ENCODE measurements around the gene PBX1.

Gene PBX1

GRCh38 chr1:164735315-164736052 is 176.5 kb downstream of the PBX1 start:
- DNase-seq: no peak

GRCh38 chr1:164736137-164736536 is 177.2 kb downstream of the PBX1 start:
- no peak for DNase-seq

GRCh38 chr1:164739189-164739588 is 180.2 kb downstream of the PBX1 start:
- no peak for DNase-seq

- no peak for DNase-seq
Measured at GRCh38 chr1:164740000-164740526, 181.1 kb downstream of the PBX1 start.

GRCh38 chr1:164742745-164743144 is 183.8 kb downstream of the PBX1 start:
- no peak for DNase-seq

GRCh38 chr1:164743976-164744375 is 185.0 kb downstream of the PBX1 start:
- DNase-seq: no peak

- no peak for DNase-seq
Measured at GRCh38 chr1:164745736-164746135, 186.8 kb downstream of the PBX1 start.

GRCh38 chr1:164746632-164747031 is 187.6 kb downstream of the PBX1 start:
- no peak for DNase-seq

GRCh38 chr1:164748253-164748899 is 189.4 kb downstream of the PBX1 start:
- no peak for DNase-seq

GRCh38 chr1:164753521-164754077 is 194.6 kb downstream of the PBX1 start:
- no peak for DNase-seq

- no peak for DNase-seq
Measured at GRCh38 chr1:164754088-164754600, 195.2 kb downstream of the PBX1 start.

GRCh38 chr1:164755690-164756089 is 196.7 kb downstream of the PBX1 start:
- no peak for DNase-seq

GRCh38 chr1:164756741-164757140 is 197.8 kb downstream of the PBX1 start:
- DNase-seq: no peak

- no peak for DNase-seq
Measured at GRCh38 chr1:164757625-164758024, 198.6 kb downstream of the PBX1 start.

- no peak for DNase-seq
Measured at GRCh38 chr1:164759144-164759920, 200.3 kb downstream of the PBX1 start.

GRCh38 chr1:164759979-164760469 is 201.0 kb downstream of the PBX1 start:
- no peak for DNase-seq

- DNase-seq: no peak
Measured at GRCh38 chr1:164760569-164760968, 201.6 kb downstream of the PBX1 start.

- no peak for DNase-seq
Measured at GRCh38 chr1:164761009-164761408, 202.0 kb downstream of the PBX1 start.

- DNase-seq: no peak
Measured at GRCh38 chr1:164763098-164763497, 204.1 kb downstream of the PBX1 start.

- DNase-seq: no peak
Measured at GRCh38 chr1:164764333-164764732, 205.3 kb downstream of the PBX1 start.

- DNase-seq: no peak
Measured at GRCh38 chr1:164765557-164765956, 206.6 kb downstream of the PBX1 start.

GRCh38 chr1:164765992-164766720 is 207.2 kb downstream of the PBX1 start:
- no peak for DNase-seq
